Activated gamma-delta T cell treated with Interleukin-2 at 50 U/mL for 16 hours (primary cell): ENCODE data around the gene FGD5.
"Not testable (repeated sequence)": the region's sequence is repeated elsewhere in the genome, so short reads cannot be mapped to it uniquely, and the experiment has no call there.

Experiments used
- DNase-seq: peaks from one replicate; pipeline ENCODE4 v3.0.0-alpha.2; 2020

Gene FGD5

DNA sequence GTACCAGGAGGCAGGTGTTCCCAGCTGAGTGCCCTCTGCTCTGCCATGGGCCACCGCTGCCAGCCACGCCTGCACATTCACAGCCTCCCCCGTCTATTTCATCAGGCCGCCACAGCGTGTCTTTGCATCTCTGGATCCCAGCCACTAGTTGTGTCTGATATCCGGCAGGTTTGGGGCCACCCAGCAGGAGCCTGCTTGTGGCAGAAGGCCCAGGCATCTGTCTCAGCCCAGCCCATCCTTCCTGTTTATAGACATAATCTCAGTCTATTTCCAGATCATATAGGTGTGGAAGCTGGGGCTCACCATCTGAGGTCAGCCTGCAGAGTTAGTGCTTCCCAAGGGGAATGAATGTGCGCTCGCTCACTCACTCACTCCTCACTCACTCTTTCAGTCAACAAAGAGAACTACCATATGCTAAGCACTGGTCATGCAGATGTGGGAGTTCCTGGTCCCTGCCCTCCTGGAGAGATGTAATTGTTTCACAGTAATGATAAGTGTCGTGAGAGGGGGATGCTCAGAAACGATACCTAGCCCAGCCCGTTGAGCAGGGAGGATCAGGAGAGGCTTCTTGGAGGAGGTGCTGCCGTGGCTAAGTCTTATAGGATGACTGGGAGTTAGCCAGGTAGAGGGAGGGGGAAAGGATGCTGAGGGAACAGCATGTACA lies 60.6 kb downstream of the FGD5 start:
- peak; percentile 24 for DNase-seq

DNA sequence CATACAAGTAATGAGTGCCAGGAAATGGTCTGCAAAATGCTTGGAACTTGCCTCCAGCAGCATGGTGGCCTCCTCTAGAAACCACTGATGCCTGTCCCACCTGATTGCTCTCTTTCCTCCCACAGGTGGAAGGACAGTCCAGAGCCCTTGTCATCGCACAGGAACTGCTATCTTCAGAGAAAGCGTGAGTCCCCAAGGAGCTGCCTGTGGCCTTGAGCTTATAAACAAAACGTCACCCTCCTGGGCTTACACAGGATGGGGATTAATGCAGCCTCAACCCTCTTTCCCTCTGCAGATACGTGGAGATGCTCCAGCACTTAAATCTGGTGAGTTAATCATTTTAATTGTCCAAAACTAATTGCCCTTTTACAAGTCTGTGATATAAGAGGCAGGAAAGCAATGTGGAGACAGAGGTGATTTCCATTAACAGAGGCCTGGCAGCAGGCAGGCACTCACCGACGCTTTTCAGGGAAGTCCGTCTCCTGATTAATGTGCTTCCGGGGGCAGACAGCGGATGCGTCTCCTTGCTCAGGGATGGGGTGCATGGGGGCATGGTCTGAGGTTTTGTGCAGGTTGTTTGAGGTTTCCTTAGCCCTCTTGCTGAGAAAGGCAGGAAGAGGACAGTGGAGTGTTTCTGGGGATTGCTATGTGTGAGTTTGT lies 61.8 kb downstream of the FGD5 start:
- no peak for DNase-seq

DNA sequence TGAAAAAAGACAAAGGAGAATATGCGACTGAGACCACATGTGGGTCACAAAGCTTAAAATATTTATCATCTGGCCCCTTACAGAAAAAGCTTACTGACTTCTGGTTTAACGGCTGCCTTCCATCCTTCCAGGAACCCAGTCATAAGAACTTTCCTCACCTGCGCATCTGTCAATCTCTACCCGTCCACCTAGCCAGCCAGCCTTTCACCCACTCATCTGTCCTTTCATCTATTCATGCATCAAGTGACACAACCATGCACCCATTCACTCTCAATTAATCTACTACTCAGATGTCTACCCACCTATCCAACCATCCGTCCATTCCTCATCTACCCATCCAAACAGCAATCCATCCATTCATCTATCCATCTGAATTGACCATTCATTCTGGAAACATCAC lies 64.5 kb downstream of the FGD5 start:
- DNase-seq: no peak

DNA sequence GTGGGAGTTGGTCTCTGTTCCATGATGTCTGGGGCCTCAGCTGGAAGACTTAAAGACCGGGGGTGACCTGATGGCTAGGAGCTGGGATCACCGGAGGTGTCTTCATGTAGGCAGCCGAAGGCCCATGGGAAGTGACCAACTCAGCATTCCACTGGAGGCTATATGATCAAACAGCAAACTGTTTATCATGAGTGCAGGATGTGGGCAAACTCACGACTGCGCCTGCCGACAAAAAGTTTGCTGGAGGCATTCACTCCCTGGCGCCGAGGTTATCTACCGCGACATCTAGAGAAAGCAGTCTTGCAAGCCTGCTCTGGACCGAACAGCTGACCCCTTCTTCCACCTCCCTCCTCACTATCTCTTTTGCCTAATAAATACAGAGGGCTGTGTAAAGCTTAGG lies 65.9 kb downstream of the FGD5 start:
- DNase-seq: peak; percentile 10

DNA sequence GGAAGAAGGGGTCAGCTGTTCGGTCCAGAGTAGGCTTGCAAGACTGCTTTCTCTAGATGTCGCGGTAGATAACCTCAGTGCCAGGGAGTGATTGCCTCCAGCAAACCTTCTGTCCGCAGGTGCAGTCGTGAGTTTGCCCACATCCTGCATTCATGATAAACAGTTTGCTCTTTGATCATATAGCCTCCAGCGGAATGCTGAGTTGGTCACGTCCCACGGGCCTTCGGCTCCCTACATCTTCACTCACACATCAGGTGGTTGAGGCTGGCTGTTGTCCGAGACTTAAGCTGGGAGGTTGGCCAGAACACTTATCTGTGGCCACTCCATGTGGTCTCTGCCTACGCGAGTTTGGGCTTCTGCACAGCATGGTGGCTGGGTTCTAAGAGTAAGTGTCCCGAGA lies 66.5 kb downstream of the FGD5 start:
- DNase-seq: peak; percentile 16

DNA sequence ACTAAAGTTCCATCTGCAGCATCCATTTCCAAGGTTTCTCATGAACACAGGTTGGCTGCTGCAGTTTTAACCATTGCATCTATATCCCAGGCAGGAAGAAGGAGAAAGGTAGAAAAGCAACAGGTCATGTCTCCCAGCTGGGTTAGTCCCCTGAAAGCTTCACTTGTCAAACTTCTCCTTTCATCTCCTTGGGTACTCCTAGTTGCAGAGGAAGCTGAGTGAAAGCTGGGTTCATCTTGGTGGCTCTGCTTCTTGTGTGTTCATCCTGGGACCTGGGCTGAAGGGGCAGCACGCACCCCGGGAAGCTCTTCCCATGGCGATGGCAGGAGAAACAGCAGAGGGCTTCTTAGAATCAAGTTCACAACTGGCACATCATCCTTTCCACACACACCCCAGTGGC lies 67.3 kb downstream of the FGD5 start:
- no peak for DNase-seq

DNA sequence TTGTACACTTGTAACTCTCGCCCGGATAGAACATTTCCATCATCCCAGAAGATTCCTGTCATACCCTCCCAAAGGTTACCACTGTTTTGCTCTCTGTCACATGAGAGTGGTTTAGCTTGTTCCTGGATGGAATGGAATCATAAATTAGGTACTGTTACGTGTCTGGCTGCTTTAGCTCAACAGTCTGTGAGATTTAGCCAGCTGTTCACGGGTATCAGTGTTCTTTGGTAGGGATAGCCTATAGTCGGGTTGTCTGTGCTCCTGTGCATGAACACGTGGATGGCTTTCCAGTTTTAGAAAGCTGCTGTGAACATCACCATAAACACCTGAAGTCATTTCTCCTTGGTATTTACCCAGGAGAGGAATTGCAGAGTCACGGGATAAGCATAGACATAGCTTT lies 70.4 kb downstream of the FGD5 start:
- no peak for DNase-seq

DNA sequence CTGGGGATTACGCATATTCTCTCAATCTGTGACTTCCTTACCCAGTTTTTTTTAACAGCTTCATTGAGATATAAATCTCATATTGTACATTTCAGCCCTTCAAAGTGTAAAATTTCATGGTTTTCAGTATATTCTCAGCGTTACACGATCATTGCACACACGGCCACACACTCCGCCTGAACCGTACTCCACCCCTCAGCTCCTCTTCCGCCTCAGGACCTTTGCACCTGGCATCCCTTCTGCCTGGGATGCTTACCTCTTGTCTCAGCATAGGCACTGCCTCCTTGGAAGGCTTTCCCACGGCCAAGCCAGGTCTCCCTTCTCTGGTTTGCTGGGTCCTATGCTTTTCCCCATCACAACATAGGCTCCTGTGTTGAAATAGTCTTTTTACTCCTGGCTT lies 71.2 kb downstream of the FGD5 start:
- DNase-seq: no peak

DNA sequence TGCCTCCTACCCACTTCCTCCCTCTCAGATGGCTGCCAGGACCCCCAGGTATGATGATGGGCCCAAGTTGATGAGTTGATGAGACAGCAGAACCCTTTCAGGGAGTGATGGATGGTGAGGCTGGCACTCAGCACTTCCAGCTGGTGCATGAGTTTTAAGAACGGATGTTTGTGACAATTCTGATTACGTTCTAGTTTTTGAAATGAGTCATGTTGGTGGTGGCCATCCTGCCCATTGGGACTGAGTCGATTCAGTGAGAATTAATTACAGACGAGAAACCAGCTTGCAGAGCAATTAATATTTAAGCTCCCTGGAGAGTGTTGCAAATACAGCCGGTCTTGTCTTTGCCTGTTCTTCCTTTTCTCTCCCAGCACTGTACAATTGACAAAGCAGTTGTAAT lies 71.7 kb downstream of the FGD5 start:
- DNase-seq: no peak

DNA sequence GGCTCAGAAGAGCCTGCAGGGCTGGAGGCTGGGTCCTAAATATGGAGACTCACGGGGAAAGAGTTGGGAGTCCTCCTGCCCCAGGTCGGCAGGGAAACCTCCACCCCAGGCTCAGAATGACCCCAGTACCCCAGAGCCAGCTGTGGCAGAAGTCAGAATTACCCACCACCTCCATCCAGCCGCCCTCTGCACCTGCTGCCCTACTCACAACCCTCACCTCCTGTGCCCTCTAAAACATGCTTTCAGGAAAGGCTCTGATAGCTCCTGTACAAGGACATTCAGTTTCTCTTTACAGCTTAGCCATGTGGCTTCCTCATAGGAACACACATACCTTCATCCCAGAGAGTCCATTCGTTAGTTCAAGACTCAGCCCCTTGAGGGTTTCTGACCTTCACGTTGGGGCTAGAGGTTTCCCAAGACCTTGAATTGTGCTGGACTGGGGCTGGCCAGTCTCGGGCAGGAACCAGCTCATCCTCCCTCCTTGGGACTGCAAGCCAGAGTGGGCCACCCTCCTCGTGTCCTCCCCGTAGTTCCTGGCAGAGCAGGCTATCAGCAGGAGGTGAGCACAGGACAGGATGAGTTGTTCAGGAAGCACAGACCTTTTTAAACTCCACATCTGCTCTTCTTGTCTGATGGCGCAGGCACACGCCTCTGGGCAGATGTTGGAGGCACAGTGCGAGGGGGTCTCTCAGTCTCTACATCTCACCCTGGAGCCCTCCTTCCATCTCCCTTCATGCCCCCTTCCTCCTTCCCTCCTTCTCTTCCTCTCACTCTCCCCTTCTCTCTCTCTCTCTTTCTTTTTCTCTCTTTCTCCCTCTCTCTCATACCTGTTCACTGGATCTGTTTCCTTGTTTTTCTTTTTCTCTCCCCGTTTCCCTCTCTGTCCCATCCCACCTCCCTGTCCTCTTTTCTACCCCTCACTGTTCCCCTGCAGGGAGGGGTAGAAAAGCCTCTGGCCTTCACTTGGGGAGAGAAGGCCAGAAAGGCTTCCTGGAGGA lies 72.7 kb downstream of the FGD5 start:
- no peak for DNase-seq

DNA sequence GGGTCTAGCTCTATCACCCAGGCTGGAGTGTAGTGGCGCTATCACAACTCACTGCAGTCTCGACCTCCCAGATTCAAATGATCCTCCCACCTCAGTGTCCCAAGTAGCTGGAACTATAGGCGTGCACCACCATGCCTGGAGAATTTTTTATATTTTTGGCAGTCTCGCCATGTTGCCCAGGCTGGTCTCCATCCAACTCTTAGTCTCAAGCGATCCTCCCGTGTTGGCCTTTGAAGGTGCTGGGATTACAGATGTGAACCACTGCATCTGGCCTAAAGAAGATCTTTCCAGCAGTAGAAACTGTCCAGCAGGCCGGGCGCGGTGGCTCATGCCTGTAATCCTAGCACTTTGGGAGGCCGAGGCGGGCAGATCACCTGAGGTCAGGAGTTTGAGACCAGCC lies 73.5 kb downstream of the FGD5 start:
- no peak for DNase-seq

DNA sequence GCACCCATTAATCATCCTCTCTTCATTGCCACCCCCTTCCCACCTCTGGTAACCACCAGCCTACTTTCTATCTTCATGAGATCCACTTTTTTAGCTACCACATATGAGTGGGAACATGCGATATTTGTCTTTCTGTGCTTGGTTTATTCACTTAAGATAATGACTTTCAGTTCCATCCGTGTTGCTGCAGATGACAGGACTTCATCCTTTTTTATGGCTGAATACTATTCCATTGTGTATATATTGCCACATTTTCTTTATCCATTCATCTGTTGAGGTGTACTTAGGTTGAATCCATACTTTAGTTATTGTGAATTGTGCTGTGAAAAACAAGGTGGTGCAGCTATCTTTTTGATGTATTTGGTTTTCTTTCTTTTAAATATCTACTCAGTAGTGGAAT lies 75.3 kb downstream of the FGD5 start:
- no peak for DNase-seq

DNA sequence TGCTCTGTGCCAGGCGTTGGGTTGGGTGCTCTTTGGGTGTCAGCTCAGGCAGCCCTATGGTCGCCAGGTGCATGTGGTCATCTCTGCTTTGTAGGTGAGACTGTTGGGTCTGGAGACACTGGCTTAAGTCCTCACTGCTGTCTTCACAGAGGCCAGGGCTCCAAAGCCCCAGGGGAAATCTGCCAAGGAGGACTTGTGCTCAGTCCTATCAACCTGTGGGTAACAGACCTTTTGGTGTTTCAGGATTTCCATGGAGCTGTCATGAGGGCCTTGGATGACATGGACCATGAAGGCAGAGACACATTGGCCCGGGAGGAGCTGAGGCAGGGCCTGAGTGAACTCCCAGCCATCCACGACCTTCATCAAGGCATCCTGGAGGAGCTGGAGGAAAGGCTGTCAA lies 78.5 kb downstream of the FGD5 start:
- DNase-seq: no peak

DNA sequence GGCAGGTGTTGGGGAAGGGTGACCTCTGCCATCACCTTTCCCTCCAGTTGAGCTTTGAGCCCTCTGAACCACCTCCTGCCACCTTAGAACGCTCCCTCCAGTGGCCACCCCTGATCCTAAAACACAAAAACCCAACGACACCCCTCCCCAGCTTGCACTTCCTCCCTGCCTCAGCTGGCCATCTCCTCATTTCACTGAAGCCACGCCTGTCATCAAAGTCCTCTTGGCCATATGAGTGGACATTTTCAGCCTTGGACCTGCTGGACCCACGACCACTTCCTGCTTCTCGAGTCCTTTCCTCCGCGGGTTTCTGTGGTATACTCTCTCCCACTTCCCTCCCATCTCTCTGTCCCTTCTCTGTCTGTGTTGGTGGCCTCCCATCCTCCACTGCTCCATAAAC lies 80.2 kb downstream of the FGD5 start:
- DNase-seq: no peak

DNA sequence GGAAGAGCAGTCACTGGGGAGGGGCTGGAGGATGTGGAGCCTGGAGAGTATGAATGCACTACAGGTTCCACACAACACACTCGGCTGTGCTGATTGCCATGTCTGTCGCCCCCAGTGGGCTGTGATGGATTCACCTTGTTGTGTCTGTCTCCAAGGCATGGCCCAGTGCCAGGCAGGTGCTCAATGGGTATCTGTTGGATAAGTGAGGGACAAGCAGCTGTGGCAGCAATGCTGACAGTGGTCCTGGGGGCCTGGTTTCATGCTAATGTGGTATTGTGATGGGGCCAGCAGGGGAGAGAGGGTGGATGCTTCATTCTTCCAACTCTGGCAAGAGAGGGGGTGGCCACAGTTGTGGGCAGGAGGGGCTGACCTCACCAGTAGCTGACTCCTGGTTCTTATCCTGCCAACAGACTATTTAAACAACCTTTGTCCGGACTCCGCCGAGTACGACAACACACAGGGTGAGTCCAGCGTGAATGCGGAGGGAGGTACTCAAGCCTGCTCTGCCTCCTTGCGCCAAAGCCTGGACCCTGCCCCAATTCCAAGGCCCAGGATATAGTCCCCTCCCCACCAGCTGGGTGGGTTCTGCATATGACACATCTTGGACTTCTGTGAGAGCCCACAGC lies 81.3 kb downstream of the FGD5 start:
- DNase-seq: no peak

DNA sequence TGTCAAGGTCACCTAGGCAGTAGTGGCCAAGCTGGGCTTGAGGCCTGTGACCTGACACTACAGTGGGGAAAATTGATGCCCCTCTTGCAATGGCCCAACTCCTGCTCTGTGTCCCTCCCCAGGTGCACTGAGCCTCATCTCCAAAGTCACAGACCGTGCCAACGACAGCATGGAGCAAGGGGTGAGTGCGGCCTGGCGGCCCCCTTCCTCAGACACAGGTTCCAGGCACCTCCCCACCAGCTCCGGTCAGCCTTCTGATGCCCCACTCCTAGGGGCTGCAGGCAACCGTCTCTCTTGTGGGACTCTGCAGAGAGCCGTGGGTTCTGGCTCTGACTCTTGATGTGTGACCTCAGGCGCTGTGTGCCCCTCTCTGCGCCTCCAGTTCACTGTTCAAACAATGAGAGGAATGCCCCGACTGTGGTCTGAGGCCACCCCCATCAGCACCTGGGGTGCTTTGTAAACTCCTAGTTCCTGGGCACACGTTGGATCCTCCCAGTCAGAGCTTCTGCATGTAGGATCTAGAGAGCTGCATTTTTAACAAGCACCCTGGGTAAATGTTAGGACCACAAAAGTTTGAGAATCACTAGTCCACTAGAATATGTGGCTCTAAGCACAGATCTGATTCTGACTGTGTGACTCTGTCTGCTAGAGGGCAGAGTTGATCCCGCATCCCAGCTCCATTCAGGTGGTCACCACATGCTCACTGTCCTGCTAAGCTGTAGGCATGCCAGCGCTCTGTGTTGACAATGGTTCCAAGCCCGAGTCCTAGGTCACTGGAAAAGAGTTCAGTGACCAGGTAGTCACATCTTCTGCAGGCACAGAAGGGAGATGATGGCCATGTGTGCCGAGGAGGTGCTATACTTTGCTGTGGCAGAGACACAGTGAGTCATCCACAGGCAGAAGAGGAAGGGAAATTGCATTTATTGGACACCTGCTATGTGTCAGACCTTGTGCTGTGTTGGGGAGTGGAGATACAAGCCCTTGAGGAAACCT lies 82.4 kb downstream of the FGD5 start:
- DNase-seq: no peak

DNA sequence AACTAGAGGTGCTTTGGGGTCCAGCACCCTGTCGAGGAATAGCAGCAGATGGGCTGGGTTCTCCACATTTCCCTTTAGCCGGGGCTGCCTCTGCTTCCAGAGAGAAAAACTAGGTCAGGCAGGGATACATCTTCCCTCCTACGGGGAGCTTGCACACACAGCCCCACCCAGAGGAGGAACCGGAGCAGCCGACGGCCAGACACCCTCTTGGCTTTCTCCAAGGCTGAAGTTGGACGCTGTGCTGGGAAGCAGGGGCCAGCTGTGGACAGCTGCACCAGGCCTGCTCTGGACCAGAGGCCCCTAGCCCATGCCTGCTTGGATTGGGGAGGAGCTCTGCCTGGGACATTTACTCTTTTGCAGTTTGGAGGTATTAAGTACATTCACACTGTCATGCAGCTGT lies 84.0 kb downstream of the FGD5 start:
- DNase-seq: no peak

DNA sequence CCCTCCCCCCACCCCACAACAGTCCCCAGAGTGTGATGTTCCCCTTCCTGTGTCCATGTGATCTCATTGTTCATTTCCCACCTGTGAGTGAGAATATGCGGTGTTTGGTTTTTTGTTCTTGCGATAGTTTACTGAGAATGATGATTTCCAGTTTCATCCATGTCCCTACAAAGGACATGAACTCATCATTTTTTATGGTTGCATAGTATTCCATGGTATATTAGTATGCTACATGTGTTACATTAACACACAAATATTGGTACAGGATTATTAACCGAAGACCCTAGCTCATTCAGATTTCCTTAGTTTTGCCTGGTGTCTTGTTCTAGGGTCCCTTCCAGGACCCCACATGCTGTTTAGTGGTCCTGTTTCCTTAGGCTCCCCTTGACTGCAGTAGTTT lies 84.7 kb downstream of the FGD5 start:
- DNase-seq: not testable (repeated sequence)

DNA sequence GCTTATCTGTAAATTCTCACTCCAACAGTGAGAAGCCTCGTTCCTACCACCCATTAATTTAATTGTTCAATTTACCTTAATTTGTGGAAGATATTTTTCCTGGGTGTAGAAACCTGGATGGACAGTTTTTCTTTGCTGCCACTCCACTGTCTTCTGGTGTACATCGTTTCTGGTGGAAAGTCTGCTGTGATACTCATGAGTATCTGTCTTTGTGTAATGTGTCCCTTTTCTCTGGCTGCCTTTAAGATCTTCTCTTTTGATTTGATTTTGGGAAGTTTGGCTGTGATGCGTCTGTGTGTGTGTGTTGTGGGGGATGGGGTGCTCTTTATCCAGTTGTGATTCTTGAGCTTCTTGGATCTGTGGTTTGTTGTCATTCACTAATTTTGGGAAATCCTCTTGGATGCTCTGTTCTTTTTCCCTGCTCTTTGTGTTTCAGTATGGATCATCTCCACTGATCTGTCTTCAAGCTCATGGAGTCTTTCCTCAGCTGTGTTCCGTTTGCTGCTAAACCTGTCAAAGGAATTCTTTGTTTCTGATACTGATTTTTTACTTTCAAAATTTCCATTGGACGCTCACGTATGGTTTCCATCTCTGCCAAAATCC lies 86.4 kb downstream of the FGD5 start:
- DNase-seq: no peak

DNA sequence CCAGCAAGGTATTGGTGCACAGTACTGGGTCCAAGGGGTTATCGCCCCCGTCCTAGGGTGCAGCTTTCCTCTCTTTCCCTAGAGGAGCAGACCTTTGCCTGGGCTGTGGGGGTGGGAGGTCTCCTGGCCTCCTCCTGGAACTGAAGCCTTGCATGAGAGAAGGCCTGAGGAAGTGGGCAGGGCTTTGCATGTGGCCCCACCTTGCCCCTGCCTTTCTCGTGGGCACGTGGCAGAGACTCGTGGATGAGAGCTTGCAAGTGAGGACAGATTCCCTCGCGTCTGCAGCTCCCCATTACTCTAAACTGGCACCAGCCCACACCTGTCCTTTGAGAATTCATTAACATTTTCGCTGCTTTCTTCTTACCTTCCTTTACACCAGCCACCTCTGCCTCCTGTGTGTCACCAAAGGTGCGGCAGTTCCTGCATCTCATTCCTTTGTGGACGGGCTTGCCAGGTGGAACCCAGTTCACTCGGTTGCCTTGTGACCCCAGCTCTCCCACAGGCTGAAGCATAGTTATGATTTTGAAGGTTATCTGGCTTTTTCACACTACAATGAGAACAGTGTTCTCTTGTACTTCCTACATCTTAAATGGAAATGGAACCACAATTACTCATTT lies 87.7 kb downstream of the FGD5 start:
- DNase-seq: no peak
